ENCODE measurements around the gene RBM19. TPM values are rescaled to one million over a fixed set of nuclear protein-coding genes. Genes with fewer than 3 reads are reported as not detected.

RBM19 gene
- total and polyA plus RNA-seq, 2 of the 4 experiments (the other 2 are of a cell fraction): 18.7 to 19.2 TPM

GRCh38 chr12:113917393-113917792 lies 48.7 kb downstream of the RBM19 start:
- no peak overlapping the region for H4K91ac ChIP-seq (ENCODE audit: insufficient read depth, low read depth, low read length)
- ChIA-PET CTCF (interaction anchor here (0.6 kb wide), 1 partner anchor 73 kb away, joined by 4 read pairs; no protein-coding TSS in a partner anchor), POLR2A (ENCODE audit: unreplicated experiment) (no interaction called here)
- H2BK5ac ChIP-seq (ENCODE audit: low read depth, low read length, poor library complexity, severe bottlenecking): no peak overlapping the region
- no peak overlapping the region for H3K27ac ChIP-seq (ENCODE audit: insufficient read depth, low read length)
- H3K9me3 ChIP-seq (ENCODE audit: control insufficient read depth, insufficient read depth, low read length): no peaks in the 10 kb centered on the region
- H2BK20ac ChIP-seq (ENCODE audit: low read depth, low read length): no peak overlapping the region
- H2AK5ac ChIP-seq (ENCODE audit: low read depth, low read length): no peak overlapping the region
- TF ChIP-seq NFE2L2 (IDR thresholded peaks at IDR 0.05; ENCODE audit: low read depth, low read length): no peak
- TF ChIP-seq MAFK (IDR thresholded peaks at IDR 0.05; ENCODE audit: low read depth, low read length): no peak
- no peak for TF ChIP-seq CEBPB (IDR thresholded peaks at IDR 0.05; ENCODE audit: low read depth, low read length)
- TF ChIP-seq SMC3 (IDR thresholded peaks at IDR 0.05; ENCODE audit: low read depth, low read length): no peak
- no peak for TF ChIP-seq RFX5 (IDR thresholded peaks at IDR 0.05; ENCODE audit: low read depth, low read length)
- TF ChIP-seq BHLHE40 (IDR thresholded peaks at IDR 0.05; ENCODE audit: low read depth, low read length): no peak
- no peak for TF ChIP-seq RCOR1 (IDR thresholded peaks at IDR 0.05; ENCODE audit: insufficient replicate concordance, low read length)
- TF ChIP-seq MAZ (IDR thresholded peaks at IDR 0.05; ENCODE audit: borderline replicate concordance, low read depth, low read length): no peak
- H3K9me1 ChIP-seq (ENCODE audit: insufficient read depth, low read length): no peaks in the 10 kb centered on the region
- H3K4me3 ChIP-seq (ENCODE audit: insufficient read depth, low read depth, low read length): no peak overlapping the region
- no peak overlapping the region for H3K14ac ChIP-seq (replicated peaks; ENCODE audit: low read depth, low read length)
- H3K4me1 ChIP-seq (ENCODE audit: control insufficient read depth, insufficient read depth, low read length): no peaks in the 10 kb centered on the region
- no peaks in the 10 kb centered on the region for H3K27me3 ChIP-seq (ENCODE audit: control insufficient read depth, insufficient read depth, low read length)
- H4K8ac ChIP-seq (ENCODE audit: low read depth in 2 of 2, low read length in 2 of 2): no peak overlapping the region
- ATAC-seq (ENCODE audit: low read depth) (no peak), DNase-seq (no peak)
- H2BK15ac ChIP-seq (ENCODE audit: low read depth, low read length): no peak overlapping the region
- H2AK9ac ChIP-seq (replicated peaks; ENCODE audit: low read depth, low read length, poor library complexity): no peak overlapping the region
- no peaks in the 10 kb centered on the region for H3K79me1 ChIP-seq (ENCODE audit: low read depth in 1 of 2, low read length in 2 of 2)
- in situ Hi-C loops (cut with MboI; ENCODE audit: low sequenced_read_pairs): loop anchor here (10.0 kb wide), 1 partner anchor 603 kb away; no protein-coding TSS in a partner anchor
- peaks cover 8% of the 10 kb centered on the region for H3K36me3 ChIP-seq (ENCODE audit: control insufficient read depth, insufficient read depth, low read length)
- H4K5ac ChIP-seq (ENCODE audit: low read depth, low read length): no peak overlapping the region
- H2AFZ ChIP-seq (replicated peaks; ENCODE audit: low read length, poor library complexity): no peak overlapping the region
- H3K9ac ChIP-seq (ENCODE audit: low read depth, low read length): no peak overlapping the region
- dilution Hi-C loops (cut with HindIII; ENCODE audit: low sequenced_read_pairs, unreplicated experiment): no loop called here
- no CpG with 5 or more reads among the region's 5 CpGs for WGBS, 2 experiments (ENCODE audit: extremely low coverage in 2 of 2, insufficient read length in 1 of 2)
- BruUV-seq (replicated peaks): no TSS peak
- no peak overlapping the region for H3K56ac ChIP-seq (ENCODE audit: extremely low read depth, insufficient read depth, low read length)
- no peak overlapping the region for H3K4me2 ChIP-seq (ENCODE audit: low read depth, low read length)
- no peak overlapping the region for H3K4ac ChIP-seq (ENCODE audit: low read depth, low read length)
- H4K20me1 ChIP-seq (ENCODE audit: insufficient read depth, low read length): no peaks in the 10 kb centered on the region; the same call in 1 of the 2 replicates
- intact Hi-C loops (cut with micrococcal nuclease): no loop called here
- H2BK120ac ChIP-seq (ENCODE audit: low read depth, low read length): no peak overlapping the region
- no peak overlapping the region for H3K23ac ChIP-seq (ENCODE audit: low read depth, low read length)
- H3K18ac ChIP-seq (ENCODE audit: low read depth, low read length): no peak overlapping the region
